Activated CD8-positive, alpha-beta memory T cell treated with anti-CD3 and anti-CD28 coated beads for 36 hours (primary cell): ENCODE measurements around the gene CHURC1. TPM values are rescaled to one million over a fixed set of nuclear protein-coding genes. Genes with fewer than 3 reads are reported as not detected.

Experiments used
- CTCF ChIA-PET: fragments of 350-600 bp; sonication (Branson Sonifier 250); formaldehyde crosslinking; loops from one replicate; lab custom pipeline; 2021; ENCODE audit warnings: antibody characterized with exemption; lab: Charles Lee
- POLR2A ChIA-PET: fragments of 350-600 bp; sonication (Branson Sonifier 250); formaldehyde crosslinking; loops from one replicate; lab custom pipeline; 2021; ENCODE audit warnings: antibody characterized with exemption; lab: Charles Lee
- total RNA-seq, 2 experiments: library from RNA; stranded (reverse); gene quantifications; one replicate each; pipeline ENCODE4 v1.2.3, GENCODE V29; 2021

CHURC1 gene
- total RNA-seq, 2 experiments from 2014 or later, result 43.5 to 44.9 TPM

DNA sequence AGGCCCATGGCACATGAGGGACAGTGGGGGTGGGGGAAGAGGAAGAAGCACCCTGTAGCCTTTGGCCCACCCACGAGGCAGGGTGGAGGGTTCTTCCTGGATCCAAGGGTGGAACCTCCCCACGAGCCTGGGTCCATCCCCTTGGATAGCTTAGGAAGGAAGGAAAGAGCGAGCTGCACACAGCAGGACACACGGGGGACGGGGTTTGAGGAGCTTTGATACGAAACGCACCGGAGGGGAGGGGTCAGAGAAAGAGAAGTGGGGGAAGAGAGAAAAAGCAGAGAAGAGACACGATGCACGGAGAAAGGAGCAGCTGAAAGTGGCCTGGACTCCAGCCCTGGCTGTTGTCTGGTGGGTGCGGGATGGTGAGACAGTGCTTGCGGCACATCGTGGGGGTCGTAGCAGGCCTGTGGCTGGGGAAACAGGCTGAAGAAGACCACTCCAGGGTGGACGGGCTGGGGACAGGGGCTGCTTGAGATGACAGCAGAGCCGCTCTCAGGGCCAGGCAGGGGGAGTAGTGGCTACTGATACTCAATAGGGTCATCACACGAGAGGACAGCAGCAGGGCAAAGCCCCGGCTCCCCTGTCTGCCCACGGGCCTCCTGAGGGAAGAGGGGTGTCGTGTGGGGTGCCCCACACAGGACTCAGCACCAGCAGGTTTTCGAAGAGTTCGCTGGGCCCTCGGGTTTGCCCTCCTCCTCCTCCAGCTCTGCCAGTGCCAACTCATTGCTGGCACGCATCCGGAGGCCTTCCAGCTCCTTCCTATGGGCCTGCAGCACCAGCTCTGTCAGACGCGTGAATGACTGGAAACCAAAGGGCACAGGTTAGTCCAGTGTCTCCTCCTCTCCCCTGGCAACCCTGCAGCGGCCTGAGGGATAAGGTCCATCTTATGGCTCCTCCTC is 33.7 kb downstream of the CHURC1 start:
- ChIA-PET CTCF (interaction anchor here (1.3 kb wide), 1 partner anchor 125 kb away, joined by 4 read pairs; no protein-coding TSS in a partner anchor), POLR2A (no interaction called here)

DNA sequence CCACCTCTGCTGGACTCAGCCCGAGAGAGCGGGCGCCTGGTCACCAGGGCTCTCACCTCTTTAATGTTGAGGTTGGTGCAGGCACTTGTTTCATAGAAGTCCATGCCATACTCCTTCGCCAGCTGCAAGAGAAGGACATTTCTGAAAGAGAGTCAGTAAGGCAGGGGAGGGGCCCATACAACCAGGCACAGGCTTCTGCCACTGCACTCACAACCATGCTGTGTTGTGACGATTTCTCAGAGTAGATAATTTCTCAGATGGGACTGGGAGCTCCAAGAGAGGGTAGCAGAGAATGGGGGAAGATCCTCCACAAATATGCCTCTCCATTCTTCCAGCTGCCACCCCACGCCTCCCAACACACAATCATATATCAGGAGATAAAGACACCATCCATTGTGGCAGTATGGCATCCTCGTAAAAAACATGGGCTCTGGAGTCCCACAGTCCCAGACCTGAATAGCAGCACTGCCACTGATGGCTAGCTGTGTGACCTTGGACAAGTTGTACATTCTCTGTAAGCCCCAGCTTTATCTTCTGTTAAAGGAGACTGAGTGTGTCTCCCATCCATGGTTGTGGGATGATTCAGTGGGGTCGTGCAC is 34.5 kb downstream of the CHURC1 start:
- CTCF ChIA-PET, result no interaction called here
- POLR2A ChIA-PET, result no interaction called here

DNA sequence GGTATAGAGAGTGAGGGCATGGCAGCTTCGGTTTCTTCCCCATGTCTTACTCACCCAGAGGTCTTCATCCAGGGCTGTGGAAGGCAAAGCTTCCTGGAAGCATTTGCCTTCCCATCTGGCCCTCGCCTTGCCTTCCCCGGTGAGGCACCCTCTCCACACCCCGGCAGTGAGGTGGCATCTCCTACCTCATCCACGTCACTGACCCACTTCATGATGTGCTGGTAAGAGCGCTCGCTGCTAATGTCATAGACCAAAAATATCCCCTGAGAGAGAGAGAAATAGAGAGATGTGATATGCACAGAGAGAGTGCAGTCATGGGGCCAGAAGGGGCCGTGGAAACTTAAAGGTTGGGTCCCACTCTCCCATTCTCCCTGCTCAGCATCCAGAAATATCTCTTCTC is 36.6 kb downstream of the CHURC1 start:
- CTCF ChIA-PET, result no interaction called here
- POLR2A ChIA-PET, result interaction anchor here (0.5 to 0.6 kb wide), 2 partner anchors 24 to 1398 kb away, joined by 3 read pairs; no protein-coding TSS in a partner anchor

DNA sequence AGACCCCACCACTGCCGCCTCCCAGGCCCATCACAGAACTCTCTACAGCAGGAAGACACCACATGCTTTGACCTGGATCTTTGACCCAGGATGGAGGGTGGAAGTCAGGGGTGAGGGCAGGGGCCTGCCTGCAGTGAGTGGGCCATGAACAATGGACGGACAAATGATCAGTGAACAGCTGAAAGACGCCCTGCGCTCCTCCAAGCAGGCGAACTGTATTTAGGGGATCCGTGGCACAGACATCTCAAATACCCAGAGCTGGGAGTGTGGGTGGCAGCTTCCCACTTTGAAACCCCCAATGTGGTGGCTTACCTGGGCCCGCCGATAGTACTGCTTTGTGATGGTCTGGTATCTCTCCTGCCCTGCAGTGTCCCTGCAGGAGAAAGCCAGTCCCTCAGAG is 37.0 kb downstream of the CHURC1 start:
- ChIA-PET POLR2A (interaction anchor here (0.5 to 0.6 kb wide), 2 partner anchors 24 to 1399 kb away, joined by 3 read pairs; no protein-coding TSS in a partner anchor), CTCF (no interaction called here)

DNA sequence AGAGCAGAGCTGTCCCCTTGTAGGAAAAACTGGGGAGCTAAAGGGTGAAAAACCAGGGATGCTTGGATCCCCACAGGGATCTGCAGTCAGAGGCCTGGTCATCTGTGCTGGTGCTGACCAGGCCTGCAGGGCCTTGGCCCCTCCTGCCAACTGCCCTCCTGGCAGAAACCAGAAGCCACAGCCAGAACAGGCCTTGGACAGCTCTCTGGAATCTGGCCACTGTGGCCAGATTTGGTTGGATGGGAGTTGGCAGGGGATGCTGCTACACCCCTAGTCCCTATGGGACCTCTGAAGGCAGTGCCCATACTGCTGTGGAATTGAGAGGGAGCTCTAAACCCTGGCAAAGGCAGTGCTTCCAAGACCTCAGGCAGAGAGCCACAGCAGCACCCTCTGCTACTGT is 37.5 kb downstream of the CHURC1 start:
- ChIA-PET CTCF (no interaction called here), POLR2A (interaction anchor here (0.5 kb wide), 1 partner anchor 1399 kb away, joined by 3 read pairs; no protein-coding TSS in a partner anchor)

DNA sequence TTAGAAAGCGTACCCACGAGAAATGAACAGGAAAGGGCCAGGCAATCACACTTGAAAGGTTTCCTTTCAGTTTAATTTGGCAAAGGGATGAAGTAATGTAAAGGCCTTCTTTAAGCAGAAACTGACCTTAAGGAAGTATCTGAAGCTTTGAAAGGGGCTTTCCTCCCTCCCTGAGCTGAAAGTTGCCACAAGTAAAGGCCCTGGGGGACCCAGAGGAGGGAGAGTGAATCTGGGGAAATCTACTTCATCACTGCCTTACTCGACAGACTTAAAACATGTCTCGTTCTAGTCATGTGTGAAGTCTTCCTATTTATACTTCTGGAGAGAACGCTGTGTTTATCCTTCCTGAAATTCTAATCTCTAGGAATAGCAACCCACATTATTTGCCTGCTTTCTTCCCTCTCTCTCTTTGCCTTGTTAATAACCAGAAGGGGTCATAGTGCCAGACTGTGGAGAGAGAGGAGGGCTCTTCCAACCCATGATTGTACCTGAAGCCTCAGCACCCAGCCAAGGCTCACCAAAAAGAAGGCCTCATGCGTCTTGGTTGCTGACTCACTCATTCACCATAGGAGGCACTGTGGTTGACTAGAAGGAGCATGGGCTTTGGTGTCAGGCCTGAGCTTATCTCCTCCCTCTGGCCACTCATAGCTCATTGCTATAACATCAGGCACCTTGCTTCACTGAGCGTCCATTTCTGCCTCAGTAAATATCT is 38.5 kb downstream of the CHURC1 start:
- CTCF ChIA-PET, result interaction anchor here (1.1 kb wide), 1 partner anchor 28 kb away, joined by 3 read pairs; no protein-coding TSS in a partner anchor
- POLR2A ChIA-PET, result no interaction called here

- ChIA-PET POLR2A (no interaction called here), CTCF (interaction anchor here (1.1 kb wide), 1 partner anchor 29 kb away, joined by 3 read pairs; no protein-coding TSS in a partner anchor)
Measured at GRCh38 chr14:64953310-64953654, 39.0 kb downstream of the CHURC1 start.

DNA sequence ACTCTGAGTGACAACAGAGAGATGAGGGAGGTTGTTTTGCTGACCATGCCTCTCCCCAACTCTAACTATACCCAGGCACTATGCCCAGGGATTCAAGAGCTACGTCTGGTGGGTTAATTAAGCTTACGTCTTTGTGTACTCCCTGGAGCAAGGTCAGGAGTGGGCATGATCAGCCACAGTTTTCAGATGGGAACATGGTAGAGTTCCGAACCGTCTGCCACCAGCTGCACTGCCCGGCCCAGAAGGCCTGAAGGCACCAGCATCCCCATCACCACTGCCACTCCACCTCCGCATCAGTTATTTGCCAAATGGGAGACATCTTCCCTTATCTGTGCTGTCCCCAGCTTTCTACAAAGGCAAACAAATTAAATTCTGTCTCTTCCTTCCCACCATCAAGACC is 39.4 kb downstream of the CHURC1 start:
- ChIA-PET CTCF (interaction anchor here (1.1 kb wide), 1 partner anchor 29 kb away, joined by 3 read pairs; no protein-coding TSS in a partner anchor), POLR2A (no interaction called here)

DNA sequence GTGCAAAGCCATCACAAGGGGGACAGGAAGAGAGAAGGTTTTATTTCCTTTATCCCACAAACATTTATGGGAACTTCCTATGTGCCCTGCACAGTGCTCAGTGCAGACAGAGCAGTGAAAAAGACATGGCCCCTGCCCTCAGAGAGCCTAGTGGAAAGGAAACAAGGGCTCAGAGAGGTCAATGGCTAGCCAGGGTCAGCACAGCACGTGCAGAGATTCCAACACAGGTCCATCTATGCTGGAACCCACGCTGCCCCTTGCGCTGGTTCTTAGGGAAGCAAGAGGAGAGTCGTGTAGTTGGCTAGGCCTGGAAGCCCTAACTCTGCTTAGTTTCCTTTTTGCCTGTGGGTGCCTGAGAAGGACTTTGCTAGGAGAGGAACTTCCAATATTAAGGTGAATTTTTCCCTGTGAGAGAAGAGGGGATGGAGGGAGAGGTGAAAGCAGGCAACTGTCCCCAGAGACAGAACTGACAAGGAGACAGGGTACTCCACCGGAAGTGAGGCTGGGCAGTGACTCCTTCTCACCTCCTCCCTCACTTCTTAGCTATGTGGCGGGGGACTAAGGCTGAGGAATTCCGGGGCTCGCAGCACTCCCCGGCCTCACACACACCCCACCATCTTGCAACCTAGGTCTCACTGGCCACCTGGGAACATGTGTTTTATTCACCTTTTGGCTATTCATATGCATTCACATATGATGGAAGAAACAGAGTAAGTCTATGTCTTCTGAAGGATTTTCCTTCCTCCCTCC is 40.4 kb downstream of the CHURC1 start:
- ChIA-PET CTCF (no interaction called here), POLR2A (no interaction called here)

DNA sequence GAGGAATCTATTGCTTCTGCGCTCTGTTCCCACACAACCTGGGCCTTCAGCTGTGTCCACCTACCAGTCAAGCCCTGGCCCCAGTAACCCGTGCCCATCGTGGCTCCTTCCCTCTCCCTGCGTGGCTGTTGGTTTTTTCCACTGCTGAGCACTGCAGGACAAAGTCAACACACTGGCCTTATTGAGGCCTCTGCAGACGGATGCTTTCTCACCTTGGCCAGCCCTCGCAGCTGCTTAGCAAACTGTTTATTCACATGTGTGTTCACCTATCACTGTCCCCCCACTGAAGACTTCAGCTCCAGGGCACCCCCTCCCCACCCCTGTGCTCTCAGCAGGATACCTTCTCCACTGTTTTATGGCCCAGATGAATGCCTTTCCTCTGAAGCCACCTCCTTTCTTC is 41.0 kb downstream of the CHURC1 start:
- ChIA-PET CTCF (no interaction called here), POLR2A (no interaction called here)

- POLR2A ChIA-PET, result no interaction called here
- CTCF ChIA-PET, result interaction anchor here (0.6 to 0.7 kb wide), 2 partner anchors 64 to 448 kb away, joined by 3 to 4 read pairs; no protein-coding TSS in a partner anchor
Measured at GRCh38 chr14:64956697-64957406, 42.6 kb downstream of the CHURC1 start.

DNA sequence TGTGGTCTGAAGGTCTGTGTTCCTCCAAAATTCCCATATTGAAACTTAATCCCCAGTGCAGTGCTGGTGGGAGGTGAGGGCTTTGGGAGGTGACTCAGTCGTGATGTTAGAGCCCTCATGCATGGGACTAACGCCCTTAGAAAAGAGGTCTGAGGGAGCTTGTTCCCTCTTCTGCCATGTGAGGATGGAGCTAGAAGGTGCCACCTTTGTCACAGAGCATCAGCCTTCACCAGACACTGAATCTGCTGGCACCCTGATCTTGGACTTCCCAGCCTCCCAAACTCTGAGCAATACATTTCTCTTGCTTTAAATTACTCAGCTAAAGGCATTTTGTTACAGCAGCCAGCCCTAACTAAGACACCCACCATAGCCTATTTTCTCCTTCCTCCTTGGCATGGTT is 43.9 kb downstream of the CHURC1 start:
- ChIA-PET CTCF (interaction anchor here (1.4 kb wide), 1 partner anchor 26 kb away, joined by 3 read pairs; no protein-coding TSS in a partner anchor), POLR2A (no interaction called here)

DNA sequence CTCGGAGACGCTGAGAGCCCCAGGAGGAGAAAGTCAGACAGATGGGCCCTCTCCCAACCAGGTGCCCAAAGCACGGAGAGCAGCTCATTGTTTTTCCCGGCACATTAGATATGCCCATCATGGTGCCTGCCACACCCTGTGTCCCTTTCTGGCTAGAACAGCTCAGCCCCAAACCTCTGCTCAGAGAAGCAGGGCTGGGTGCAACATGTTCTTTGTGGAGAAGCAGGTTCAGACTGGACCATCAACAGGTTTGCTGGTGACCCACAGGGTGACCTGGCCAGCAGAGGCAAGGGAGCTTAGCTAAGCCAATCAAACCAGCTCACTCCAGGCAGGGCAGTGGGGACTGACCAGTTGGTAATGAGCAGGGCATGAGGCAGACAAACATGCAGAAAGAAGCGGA is 44.5 kb downstream of the CHURC1 start:
- ChIA-PET POLR2A (no interaction called here), CTCF (interaction anchor here (1.4 kb wide), 1 partner anchor 25 kb away, joined by 3 read pairs; no protein-coding TSS in a partner anchor)

DNA sequence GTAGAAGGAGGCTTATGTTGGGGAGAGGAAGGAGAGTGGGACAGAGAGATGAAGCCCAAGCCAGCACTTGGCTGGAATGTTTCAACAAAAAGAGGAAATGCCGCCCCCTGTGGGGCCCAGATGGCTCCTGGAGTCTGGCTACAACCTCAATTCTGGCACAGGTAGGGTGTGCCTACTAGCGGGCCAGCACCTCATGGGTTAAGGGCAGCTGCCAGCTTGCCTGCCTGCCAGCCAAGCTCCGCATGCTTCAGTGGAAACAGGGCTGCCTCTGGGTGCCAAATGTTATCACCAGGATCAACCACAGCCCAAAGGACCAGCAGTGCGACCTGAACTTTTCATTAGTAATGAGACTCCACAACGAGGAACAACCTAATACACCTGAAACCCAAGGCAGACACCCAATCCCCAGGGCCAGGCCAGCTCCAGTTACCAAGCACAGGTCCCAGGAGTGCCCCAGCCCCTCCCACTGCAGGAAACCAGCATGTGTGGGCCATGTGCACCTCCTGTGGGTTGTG is 46.6 kb downstream of the CHURC1 start:
- POLR2A ChIA-PET, result no interaction called here

GRCh38 chr14:64963611-64964010 is 49.4 kb downstream of the CHURC1 start:
- POLR2A ChIA-PET, result no interaction called here
- CTCF ChIA-PET, result no interaction called here

More for the DNA sequence above, 46.6 kb downstream of the CHURC1 start:
- CTCF ChIA-PET, result no interaction called here

DNA sequence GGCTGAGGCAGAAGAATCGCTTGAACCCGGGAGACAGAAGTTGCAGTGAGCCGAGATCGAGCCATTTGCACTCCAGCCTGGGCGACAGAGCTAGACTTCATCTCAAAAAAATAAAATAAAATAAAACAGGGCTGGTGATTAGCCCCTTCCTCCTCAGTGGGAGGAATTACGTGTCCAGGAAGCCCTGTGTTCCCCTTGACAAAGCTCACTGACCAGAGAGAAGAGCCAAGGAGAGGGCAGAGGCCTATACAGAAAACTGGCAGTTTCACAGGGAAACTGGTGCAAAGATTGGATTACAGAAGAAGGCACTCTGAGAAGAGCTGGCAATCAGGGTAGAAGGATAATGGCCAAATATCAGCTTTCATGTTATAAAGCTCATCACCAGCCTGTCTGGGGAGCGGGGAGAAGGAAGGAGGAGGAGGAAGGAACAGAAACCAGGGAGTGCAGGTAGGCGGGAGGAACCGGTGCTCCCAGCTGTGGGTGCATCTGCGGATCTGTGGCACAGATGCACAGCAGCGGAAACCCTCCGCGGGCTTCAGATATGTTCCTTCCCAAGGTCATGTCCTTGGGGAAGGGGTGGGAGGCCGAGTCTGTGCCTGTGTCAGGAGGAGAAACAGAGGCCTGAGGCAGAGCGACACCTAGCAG is 51.2 kb downstream of the CHURC1 start:
- ChIA-PET POLR2A (no interaction called here), CTCF (no interaction called here)

DNA sequence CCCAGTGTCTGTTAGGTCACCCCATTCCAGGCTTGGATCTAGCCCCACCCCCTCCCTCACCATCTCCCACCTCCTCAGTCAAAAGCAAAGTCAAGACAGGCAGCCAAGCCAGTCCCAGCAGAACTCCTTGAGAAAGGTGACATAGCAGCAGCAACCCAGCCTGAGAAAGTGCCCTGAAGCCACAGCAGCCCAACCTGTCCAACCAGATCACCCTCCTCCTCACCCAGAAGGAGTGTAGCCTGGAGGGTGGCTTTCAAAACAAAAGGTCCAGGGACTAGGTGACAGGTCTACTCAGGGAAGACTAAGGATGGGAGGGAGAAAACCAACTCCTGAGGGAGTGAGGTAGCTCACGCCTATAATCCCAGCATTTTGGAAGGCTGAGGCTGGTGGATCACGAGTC is 52.7 kb downstream of the CHURC1 start:
- CTCF ChIA-PET, result no interaction called here
- POLR2A ChIA-PET, result no interaction called here
